HCT116 (cell line): ENCODE results near the gene FBXL7. TPM values are rescaled to one million over a fixed set of nuclear protein-coding genes. Genes with fewer than 3 reads are reported as not detected.

Source experiments
- ATAC-seq: fragments of 200-7000 bp; cut with Tn5 transposase; 2 replicates; pipeline ENCODE4 v1.9.1; 2020; ENCODE audit warnings: mild to moderate bottlenecking, moderate library complexity
- BruUV-seq: library from RNA; stranded (reverse); fragments of 400-500 nt; replicated peaks from 2 replicates; lab custom pipeline; 2021; lab: Mats Ljungman, UMichigan
- CTCF ChIA-PET: fragments of 300-600 bp; sonication (Branson Sonifier 250); formaldehyde crosslinking; loops from one replicate; lab custom pipeline; 2021; ENCODE audit warnings: antibody characterized with exemption; lab: Charles Lee
- POLR2A ChIA-PET: fragments of 300-600, 350-600 bp; sonication (Branson Sonifier 250); formaldehyde crosslinking; loops from one replicate; lab custom pipeline; 2021; ENCODE audit warnings: antibody characterized with exemption; lab: Charles Lee
- RAD21 ChIA-PET, 2 experiments: fragments of 300-600 bp; sonication (Branson Sonifier 250); formaldehyde crosslinking; loops; one replicate each; lab custom pipeline; 2023; ENCODE audit warnings: low total read pairs in 2 of 2; ENCODE audit not compliant: uncharacterized antibody in 2 of 2, unreplicated experiment in 2 of 2, low non-redundant PET in 1 of 2; lab: Charles Lee
- DNase-seq: peaks from one replicate; pipeline ENCODE4 v3.0.0-alpha.2; 2010; ENCODE audit warnings: low read depth, low spot score
- H2AFZ ChIP-seq: fragments of 200-600 bp; shearing (Covaris generic), sonication (generic); 2 replicates; pipeline ENCODE4 v1.6.1; 2017; ENCODE audit warnings: low read depth, mixed run types, mixed read lengths, antibody characterized with exemption, low read length; ENCODE audit not compliant: poor library complexity, severe bottlenecking
- H3K27ac ChIP-seq: 2 replicates; pipeline ENCODE4 v1.5.1; 2012; ENCODE audit warnings: low read depth, low read length
- H3K27me3 ChIP-seq: fragments of 200-600 bp; sonication (generic); 2 replicates; pipeline ENCODE4 v1.6.1; 2016; ENCODE audit warnings: mixed run types, low read length, mixed read lengths; ENCODE audit not compliant: insufficient read depth
- H3K36me3 ChIP-seq, 2 experiments: fragments of 200-500 bp in 1 of 2; fragments of 200-600 bp in 1 of 2; sonication (Bioruptor generic) in 1 of 2; sonication (generic) in 1 of 2; 2 replicates each; pipeline versions ENCODE4 v1.5.1 to v1.6.1; 2014 to 2016; ENCODE audit warnings: low read length in 2 of 2, inconsistent platforms in 1 of 2, mixed read lengths in 1 of 2, mixed run types in 1 of 2; ENCODE audit not compliant: insufficient read depth in 2 of 2, control insufficient read depth in 1 of 2
- H3K4me1 ChIP-seq, 2 experiments: fragments of 200-600 bp in 1 of 2; sonication (generic) in 1 of 2; 2 replicates each; pipeline versions ENCODE4 v1.5.1 to v1.6.1; 2012 to 2017; ENCODE audit warnings: low read length in 2 of 2, inconsistent platforms in 1 of 2, mild to moderate bottlenecking in 1 of 2, mixed read lengths in 1 of 2, mixed run types in 1 of 2, moderate library complexity in 1 of 2; ENCODE audit not compliant: insufficient read depth in 2 of 2, control insufficient read depth in 1 of 2
- H3K4me2 ChIP-seq: fragments of 200-600 bp; sonication (generic); 2 replicates; pipeline ENCODE4 v1.6.1; 2017; ENCODE audit warnings: mixed run types, low read length, mixed read lengths
- H3K4me3 ChIP-seq, 2 experiments: fragments of 200-600 bp in 1 of 2; sonication (generic) in 1 of 2; replicated peaks in 1 of 2; 2 replicates each; pipeline ENCODE4 v1.5.1; 2011 to 2016; ENCODE audit warnings: low read length in 2 of 2, control low read depth in 1 of 2, low read depth in 1 of 2, mild to moderate bottlenecking in 1 of 2, mixed read lengths in 1 of 2, mixed run types in 1 of 2
- H3K79me2 ChIP-seq: fragments of 200-600 bp; sonication (generic); 2 replicates; pipeline ENCODE4 v1.6.1; 2017; ENCODE audit warnings: mild to moderate bottlenecking, mixed run types, low read length, moderate library complexity, mixed read lengths; ENCODE audit not compliant: insufficient read depth
- H3K9ac ChIP-seq: fragments of 200-600 bp; sonication (generic); 2 replicates; pipeline ENCODE4 v1.6.1; 2016; ENCODE audit warnings: low read length, mixed read lengths
- H3K9me2 ChIP-seq: fragments of 200-600 bp; sonication (generic), shearing (Covaris generic); 2 replicates; pipeline ENCODE4 v1.6.1; 2017; ENCODE audit warnings: mixed run types, mild to moderate bottlenecking, moderate library complexity; ENCODE audit not compliant: insufficient read depth
- H3K9me3 ChIP-seq, 2 experiments: fragments of 200-500 bp in 1 of 2; fragments of 200-600 bp in 1 of 2; sonication (Bioruptor generic) in 1 of 2; sonication (generic) in 1 of 2; 2 replicates each; pipeline ENCODE4 v1.6.1; 2014 to 2017; ENCODE audit warnings: low read length in 2 of 2, mixed read lengths in 2 of 2, inconsistent platforms in 1 of 2, low read depth in 1 of 2, mild to moderate bottlenecking in 1 of 2, mixed run types in 1 of 2, moderate library complexity in 1 of 2; ENCODE audit not compliant: control insufficient read depth in 1 of 2, insufficient read depth in 1 of 2
- H4K20me1 ChIP-seq: fragments of 200-600 bp; sonication (generic), shearing (Covaris generic); 2 replicates; pipeline ENCODE4 v1.6.1; 2017; ENCODE audit warnings: mixed run types, mild to moderate bottlenecking, moderate library complexity; ENCODE audit not compliant: insufficient read depth
- CBX3 ChIP-seq: IDR thresholded peaks from 2 replicates; pipeline ENCODE4 v1.6.1; 2012; ENCODE audit warnings: low read depth
- CEBPB ChIP-seq: IDR thresholded peaks from 2 replicates; pipeline ENCODE4 v1.6.1; 2012; ENCODE audit warnings: low read depth
- CTCF ChIP-seq, 3 experiments: fragments of 200-600 bp in 1 of 3; sonication (generic) in 1 of 3; IDR thresholded peaks in 2 of 3; conservative IDR thresholded peaks in 1 of 3; 2 replicates each; pipeline ENCODE4 v1.5.1; 2012 to 2017; ENCODE audit warnings: low read depth in 2 of 3, low read length in 2 of 3, antibody characterized with exemption in 1 of 3, borderline replicate concordance in 1 of 3, control low read depth in 1 of 3, mild to moderate bottlenecking in 1 of 3, mixed read lengths in 1 of 3, mixed run types in 1 of 3, moderate library complexity in 1 of 3; ENCODE audit not compliant: insufficient read depth in 1 of 3
- EGR1 ChIP-seq: IDR thresholded peaks from 2 replicates; pipeline ENCODE4 v1.6.1; 2012; ENCODE audit warnings: low read depth
- ELF1 ChIP-seq: IDR thresholded peaks from 2 replicates; pipeline ENCODE4 v1.6.1; 2012; ENCODE audit warnings: low read depth, borderline replicate concordance
- EZH2 ChIP-seq: fragments of 200-600 bp; sonication (generic); IDR thresholded peaks from 2 replicates; pipeline ENCODE4 v1.6.1; 2017; ENCODE audit warnings: antibody characterized with exemption, mixed run types
- EZH2phosphoT487 ChIP-seq: fragments of 200-600 bp; IDR thresholded peaks from 2 replicates; pipeline ENCODE4 v1.6.1; 2018; ENCODE audit warnings: antibody characterized with exemption, borderline replicate concordance
- FOSL1 ChIP-seq: IDR thresholded peaks from 2 replicates; pipeline ENCODE4 v1.6.1; 2012; ENCODE audit warnings: low read depth
- JUND ChIP-seq: IDR thresholded peaks from 2 replicates; pipeline ENCODE4 v1.6.1; 2012
- MAX ChIP-seq: IDR thresholded peaks from 2 replicates; pipeline ENCODE4 v1.6.1; 2012
- POLR2A ChIP-seq: IDR thresholded peaks from 2 replicates; pipeline ENCODE4 v1.7.0; 2011; ENCODE audit warnings: borderline replicate concordance; ENCODE audit not compliant: insufficient read depth, insufficient read length; ENCODE audit errors: extremely low read depth
- POLR2AphosphoS5 ChIP-seq: IDR thresholded peaks from 2 replicates; pipeline ENCODE4 v1.6.1; 2011; ENCODE audit warnings: mild to moderate bottlenecking, low read depth, low read length, moderate library complexity
- RAD21 ChIP-seq: IDR thresholded peaks from 2 replicates; pipeline ENCODE4 v1.6.1; 2012; ENCODE audit warnings: low read depth, mild to moderate bottlenecking
- SIN3A ChIP-seq: IDR thresholded peaks from 2 replicates; pipeline ENCODE4 v1.6.1; 2012; ENCODE audit warnings: low read depth
- SRF ChIP-seq: IDR thresholded peaks from 2 replicates; pipeline ENCODE4 v1.6.1; 2012; ENCODE audit warnings: low read depth
- YY1 ChIP-seq: IDR thresholded peaks from 2 replicates; pipeline ENCODE4 v1.6.1; 2011; ENCODE audit warnings: low read length, low read depth, moderate library complexity, mild to moderate bottlenecking; ENCODE audit not compliant: insufficient replicate concordance; ENCODE audit errors: extremely low read depth
- ZBTB33 ChIP-seq: IDR thresholded peaks from 2 replicates; pipeline ENCODE4 v1.6.1; 2011; ENCODE audit warnings: mild to moderate bottlenecking, low read length, moderate library complexity; ENCODE audit not compliant: insufficient replicate concordance; ENCODE audit errors: extremely low read depth
- ZFX ChIP-seq: fragments of 450-650 bp; IDR thresholded peaks from 2 replicates; pipeline ENCODE4 v1.6.1; 2017
- ZNF274 ChIP-seq: fragments of 200-500 bp; sonication (Bioruptor generic); IDR thresholded peaks from 2 replicates; pipeline ENCODE4 v1.6.1; 2014; ENCODE audit warnings: mild to moderate bottlenecking, low read depth, low read length, inconsistent platforms
- intact Hi-C: fragments of 100-400 bp; cut with micrococcal nuclease; formaldehyde crosslinking; loops from 2 replicates; pipeline ENCODE4 v1.10.0; 2022
- total RNA-seq: library from RNA; stranded (reverse); gene quantifications from one replicate; pipeline ENCODE4 v1.2.1, GENCODE V29; 2021; ENCODE audit not compliant: unreplicated experiment
- TF ChIP-seq, protein P1 (sequence below): IDR thresholded peaks from 2 replicates; pipeline ENCODE4 v1.6.1; 2012

FBXL7 gene
- total RNA-seq, 1 experiment from 2014 or later: 0.05 TPM

DNA sequence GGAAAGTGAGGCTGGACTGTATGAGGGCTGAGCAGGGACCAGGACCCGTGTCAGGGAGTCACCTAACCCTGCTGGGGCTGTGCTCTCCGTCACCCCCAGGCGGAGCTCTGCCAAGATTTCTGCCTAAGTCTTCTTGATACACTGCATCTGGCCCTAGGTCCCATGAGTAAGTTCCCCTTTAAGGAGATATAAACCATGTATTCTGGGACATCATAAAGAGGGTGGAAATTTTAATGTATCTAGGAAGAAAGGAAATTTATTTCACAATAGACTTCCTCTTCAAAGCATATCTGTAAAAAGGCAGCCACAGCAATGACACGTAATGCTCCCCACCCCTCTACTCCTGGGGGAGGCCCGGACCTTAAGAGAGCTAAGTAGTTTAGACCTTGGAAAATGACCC is 183.4 kb downstream of the FBXL7 start:
- DNase-seq (no peak), ATAC-seq (no peak)
- H3K27ac ChIP-seq: no peak overlapping the region
- H4K20me1 ChIP-seq: no peaks in the 10 kb centered on the region
- no peaks in the 10 kb centered on the region for H3K9me2 ChIP-seq
- no peaks in the 10 kb centered on the region for H3K79me2 ChIP-seq
- ChIA-PET POLR2A (no interaction called here), CTCF (no interaction called here), RAD21 (no interaction called here)
- intact Hi-C loops: no loop called here
- TF ChIP-seq MAX (no peak), ZFX (no peak), SIN3A (no peak), CTCF (IDR thresholded peaks at IDR 0.05 in 2 of 3, conservative IDR thresholded peaks at IDR 0.05 in 1 of 3; ENCODE audit: borderline replicate concordance in 1 of 3, insufficient read depth in 1 of 3, low read depth in 2 of 3, low read length in 2 of 3) (no peak), ZNF274 (no peak), EZH2 (no peak), POLR2A (no peak), FOSL1 (no peak), JUND (no peak), CBX3 (no peak), ELF1 (no peak), EZH2phosphoT487 (no peak), RAD21 (no peak), SRF (no peak), ZBTB33 (no peak), POLR2AphosphoS5 (no peak), EGR1 (no peak), YY1 (no peak), CEBPB (no peak)
- TF ChIP-seq, protein P1, sequence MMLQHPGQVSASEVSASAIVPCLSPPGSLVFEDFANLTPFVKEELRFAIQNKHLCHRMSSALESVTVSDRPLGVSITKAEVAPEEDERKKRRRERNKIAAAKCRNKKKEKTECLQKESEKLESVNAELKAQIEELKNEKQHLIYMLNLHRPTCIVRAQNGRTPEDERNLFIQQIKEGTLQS: no peak
- H3K27me3 ChIP-seq: no peaks in the 10 kb centered on the region
- BruUV-seq: no TSS peak
- no peak overlapping the region for H3K4me3 ChIP-seq
- H3K9me3 ChIP-seq: peaks cover 12 to 15% of the 10 kb centered on the region in 2 experiments; a peak in 2 of 4 replicates
- H3K4me2 ChIP-seq: no peak overlapping the region
- H3K4me1 ChIP-seq: no peaks in the 10 kb centered on the region
- H3K36me3 ChIP-seq: no peaks in the 10 kb centered on the region
- no peak overlapping the region for H2AFZ ChIP-seq
- no peak overlapping the region for H3K9ac ChIP-seq
